ENCODE data around the gene CD1E. TPM values are rescaled to one million over a fixed set of nuclear protein-coding genes. Genes with fewer than 3 reads are reported as not detected.

CD1E gene
- 1 to 10 TPM in 1 of 2 donors, under 1 TPM in 1; 0.16 to 2.2 TPM for polyA plus RNA-seq

GRCh38 chr1:158353303-158354075 is at the start of gene CD1E:
Gene CD1E, plus strand, starts transcription at chr1:158353894. Its CDS starts 95 bp downstream, at chr1:158353989.
- Histone ChIP-seq H3K27ac (ENCODE audit: low read depth in 2 of 2, low read length in 1 of 2) (no peak within 1 kb of the TSS), H3K36me3 (ENCODE audit: control insufficient read depth in 2 of 2, insufficient read depth in 2 of 2, low read length in 1 of 2) (no peaks in the 10 kb centered on the region), H3K9me3 (ENCODE audit: control insufficient read depth in 2 of 2, insufficient read depth in 1 of 2, low read depth in 1 of 2, low read length in 1 of 2) (no peaks in the 10 kb centered on the region), H3K27me3 (ENCODE audit: control insufficient read depth in 1 of 2, insufficient read depth in 2 of 2, low read length in 2 of 2) (no peaks in the 10 kb centered on the region), H3K4me1 (ENCODE audit: control insufficient read depth in 2 of 2, insufficient read depth in 2 of 2, low read length in 1 of 2) (no peaks in the 10 kb centered on the region), H3K4me3 (ENCODE audit: low read depth in 1 of 2, low read length in 2 of 2) (no peak within 1 kb of the TSS)
- WGBS, 2 donors, result 35 to 39% methylated on average over 6 of the region's 6 CpGs

DNA sequence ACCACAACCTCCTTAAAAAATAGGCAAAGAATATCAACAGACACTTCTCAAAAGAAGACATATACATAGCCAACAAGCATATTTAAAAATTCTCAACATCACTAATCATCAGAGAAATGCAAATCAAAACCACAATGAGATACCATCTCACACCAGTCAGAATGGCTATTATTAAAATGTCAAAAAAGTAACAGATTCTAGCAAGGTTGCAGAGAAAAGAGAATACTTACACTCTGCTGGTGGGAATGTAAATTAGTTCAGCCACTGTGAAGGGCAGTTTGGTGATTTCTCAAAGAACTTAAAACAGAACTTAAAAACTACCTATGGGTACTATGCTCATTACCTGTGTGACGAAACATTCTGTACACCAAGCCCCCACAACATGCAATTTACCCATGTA is 43.1 kb upstream of the CD1E start:
- no peaks in the 10 kb centered on the region for H3K9me3 ChIP-seq (ENCODE audit: control insufficient read depth in 2 of 2, insufficient read depth in 1 of 2, low read depth in 1 of 2, low read length in 1 of 2)
- H3K27me3 ChIP-seq (ENCODE audit: control insufficient read depth in 1 of 2, insufficient read depth in 2 of 2, low read length in 2 of 2), result no peaks in the 10 kb centered on the region
- no peak overlapping the region for H3K4me3 ChIP-seq (ENCODE audit: low read depth in 1 of 2, low read length in 2 of 2)
- 77 to 85% methylated on average over 1 of the region's 1 CpG for WGBS, 2 donors
- H3K4me1 ChIP-seq (ENCODE audit: control insufficient read depth in 2 of 2, insufficient read depth in 2 of 2, low read length in 1 of 2), result no peaks in the 10 kb centered on the region
- no peak overlapping the region for H3K27ac ChIP-seq (ENCODE audit: low read depth in 2 of 2, low read length in 1 of 2)
- no peaks in the 10 kb centered on the region for H3K36me3 ChIP-seq (ENCODE audit: control insufficient read depth in 2 of 2, insufficient read depth in 2 of 2, low read length in 1 of 2)

- Histone ChIP-seq H3K27me3 (ENCODE audit: control insufficient read depth in 1 of 2, insufficient read depth in 2 of 2, low read length in 2 of 2) (no peaks in the 10 kb centered on the region), H3K4me1 (ENCODE audit: control insufficient read depth in 2 of 2, insufficient read depth in 2 of 2, low read length in 1 of 2) (no peaks in the 10 kb centered on the region), H3K36me3 (ENCODE audit: control insufficient read depth in 2 of 2, insufficient read depth in 2 of 2, low read length in 1 of 2) (no peaks in the 10 kb centered on the region), H3K27ac (ENCODE audit: low read depth in 2 of 2, low read length in 1 of 2) (no peak overlapping the region), H3K9me3 (ENCODE audit: control insufficient read depth in 2 of 2, insufficient read depth in 1 of 2, low read depth in 1 of 2, low read length in 1 of 2) (no peaks in the 10 kb centered on the region), H3K4me3 (ENCODE audit: low read depth in 1 of 2, low read length in 2 of 2) (no peak overlapping the region)
- WGBS, 2 donors, result 54 to 72% methylated on average over 2 of the region's 2 CpGs
These were observed 42.6 kb upstream of the CD1E start for GRCh38 chr1:158311066-158311465.

DNA sequence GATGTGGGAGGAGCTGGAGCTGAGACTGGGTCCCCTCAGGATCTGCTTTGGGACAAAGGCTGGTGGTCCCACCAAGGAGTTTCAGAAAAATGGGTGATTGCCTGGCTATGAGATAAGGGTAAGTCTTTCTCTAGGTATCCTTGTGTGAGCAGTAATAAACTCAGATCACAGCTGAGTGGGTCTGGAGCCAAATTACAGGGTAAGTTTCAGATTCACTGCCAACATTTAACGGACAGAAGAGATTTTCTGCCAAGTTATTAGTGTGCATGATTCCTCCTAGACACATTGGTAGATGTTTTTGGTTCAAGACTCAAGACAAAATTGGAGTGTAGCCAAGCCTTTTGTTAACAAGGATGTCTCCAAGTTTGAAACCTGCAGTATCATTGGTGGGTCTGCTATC is 29.8 kb upstream of the CD1E start:
- H3K9me3 ChIP-seq (ENCODE audit: control insufficient read depth in 2 of 2, insufficient read depth in 1 of 2, low read depth in 1 of 2, low read length in 1 of 2), result no peaks in the 10 kb centered on the region
- H3K4me1 ChIP-seq (ENCODE audit: control insufficient read depth in 2 of 2, insufficient read depth in 2 of 2, low read length in 1 of 2), result no peaks in the 10 kb centered on the region
- H3K27ac ChIP-seq (ENCODE audit: low read depth in 2 of 2, low read length in 1 of 2), result no peak overlapping the region
- no peak overlapping the region for H3K4me3 ChIP-seq (ENCODE audit: low read depth in 1 of 2, low read length in 2 of 2)
- no peaks in the 10 kb centered on the region for H3K36me3 ChIP-seq (ENCODE audit: control insufficient read depth in 2 of 2, insufficient read depth in 2 of 2, low read length in 1 of 2)
- WGBS, 2 donors, result 56 to 65% methylated on average over 1 of the region's 1 CpG
- H3K27me3 ChIP-seq (ENCODE audit: control insufficient read depth in 1 of 2, insufficient read depth in 2 of 2, low read length in 2 of 2), result no peaks in the 10 kb centered on the region

DNA sequence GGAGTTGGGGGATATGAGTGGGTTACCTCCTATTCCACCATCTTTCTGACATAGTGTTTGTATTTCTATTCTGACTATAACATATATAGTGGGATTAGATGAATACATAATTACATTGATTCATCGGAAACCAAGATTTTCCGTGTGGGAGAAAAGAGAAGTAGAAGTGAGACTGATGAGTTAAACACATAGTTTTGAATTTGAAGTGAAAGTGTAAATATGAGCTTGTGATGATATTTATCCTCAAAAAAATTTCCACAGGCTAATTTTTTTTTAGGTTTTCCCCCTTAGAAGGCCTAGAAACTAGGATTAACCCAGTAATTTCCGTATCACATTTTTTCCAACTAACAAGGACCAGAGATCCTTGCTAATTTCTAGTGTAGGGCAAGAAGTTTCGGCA is 29.3 kb upstream of the CD1E start:
- Histone ChIP-seq H3K36me3 (ENCODE audit: control insufficient read depth in 2 of 2, insufficient read depth in 2 of 2, low read length in 1 of 2) (no peaks in the 10 kb centered on the region), H3K4me1 (ENCODE audit: control insufficient read depth in 2 of 2, insufficient read depth in 2 of 2, low read length in 1 of 2) (no peaks in the 10 kb centered on the region), H3K9me3 (ENCODE audit: control insufficient read depth in 2 of 2, insufficient read depth in 1 of 2, low read depth in 1 of 2, low read length in 1 of 2) (no peaks in the 10 kb centered on the region), H3K4me3 (ENCODE audit: low read depth in 1 of 2, low read length in 2 of 2) (no peak overlapping the region), H3K27me3 (ENCODE audit: control insufficient read depth in 1 of 2, insufficient read depth in 2 of 2, low read length in 2 of 2) (no peaks in the 10 kb centered on the region), H3K27ac (ENCODE audit: low read depth in 2 of 2, low read length in 1 of 2) (no peak overlapping the region)
- WGBS, 2 donors, result 78 to 84% methylated on average over 4 of the region's 4 CpGs

DNA sequence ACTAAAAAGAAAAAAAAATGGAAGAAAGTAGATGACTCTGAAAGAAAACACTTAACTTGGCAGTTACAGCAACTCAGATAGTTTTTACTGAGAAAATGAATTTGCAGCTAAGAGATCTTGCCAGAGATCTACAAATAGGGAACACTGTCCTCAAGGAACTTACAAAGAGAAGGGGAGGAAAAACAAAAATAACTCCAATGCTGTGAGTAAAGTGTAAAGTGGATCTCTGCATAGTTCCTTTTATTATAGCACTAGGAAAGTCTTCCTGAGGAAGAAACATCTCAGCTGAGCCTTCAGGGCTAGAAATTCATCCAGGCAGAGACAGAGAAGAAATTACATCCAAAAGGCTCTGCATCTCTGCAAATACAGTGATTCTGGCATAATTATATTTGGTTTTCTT is 26.2 kb upstream of the CD1E start:
- no peaks in the 10 kb centered on the region for H3K9me3 ChIP-seq (ENCODE audit: control insufficient read depth in 2 of 2, insufficient read depth in 1 of 2, low read depth in 1 of 2, low read length in 1 of 2)
- no peak overlapping the region for H3K4me3 ChIP-seq (ENCODE audit: low read depth in 1 of 2, low read length in 2 of 2)
- no peaks in the 10 kb centered on the region for H3K4me1 ChIP-seq (ENCODE audit: control insufficient read depth in 2 of 2, insufficient read depth in 2 of 2, low read length in 1 of 2)
- H3K27ac ChIP-seq (ENCODE audit: low read depth in 2 of 2, low read length in 1 of 2), result no peak overlapping the region
- H3K36me3 ChIP-seq (ENCODE audit: control insufficient read depth in 2 of 2, insufficient read depth in 2 of 2, low read length in 1 of 2), result no peaks in the 10 kb centered on the region
- H3K27me3 ChIP-seq (ENCODE audit: control insufficient read depth in 1 of 2, insufficient read depth in 2 of 2, low read length in 2 of 2), result no peaks in the 10 kb centered on the region

DNA sequence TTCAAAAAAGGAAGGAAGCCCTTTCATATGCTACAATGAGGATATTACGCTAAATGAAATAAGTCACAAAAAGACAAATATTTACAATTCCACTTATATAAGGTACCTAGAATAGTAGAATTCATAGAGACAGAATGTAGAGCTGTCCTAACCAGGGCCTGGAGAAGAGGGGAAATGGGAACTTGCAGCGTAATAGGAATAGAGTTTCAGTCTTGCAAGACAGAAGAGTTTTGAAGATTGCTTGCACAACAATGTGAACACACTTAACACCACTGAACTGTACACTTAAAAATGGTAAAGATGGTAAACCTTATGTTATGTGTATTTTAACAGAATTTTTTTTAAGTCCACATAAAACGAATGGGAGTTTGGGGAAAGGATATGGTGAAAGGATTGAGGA is 25.3 kb upstream of the CD1E start:
- Histone ChIP-seq H3K27ac (ENCODE audit: low read depth in 2 of 2, low read length in 1 of 2) (no peak overlapping the region), H3K4me3 (ENCODE audit: low read depth in 1 of 2, low read length in 2 of 2) (no peak overlapping the region), H3K36me3 (ENCODE audit: control insufficient read depth in 2 of 2, insufficient read depth in 2 of 2, low read length in 1 of 2) (no peaks in the 10 kb centered on the region), H3K4me1 (ENCODE audit: control insufficient read depth in 2 of 2, insufficient read depth in 2 of 2, low read length in 1 of 2) (no peaks in the 10 kb centered on the region), H3K9me3 (ENCODE audit: control insufficient read depth in 2 of 2, insufficient read depth in 1 of 2, low read depth in 1 of 2, low read length in 1 of 2) (no peaks in the 10 kb centered on the region), H3K27me3 (ENCODE audit: control insufficient read depth in 1 of 2, insufficient read depth in 2 of 2, low read length in 2 of 2) (no peaks in the 10 kb centered on the region)
- WGBS, 2 donors, result 81 to 82% methylated on average over 3 of the region's 3 CpGs

DNA sequence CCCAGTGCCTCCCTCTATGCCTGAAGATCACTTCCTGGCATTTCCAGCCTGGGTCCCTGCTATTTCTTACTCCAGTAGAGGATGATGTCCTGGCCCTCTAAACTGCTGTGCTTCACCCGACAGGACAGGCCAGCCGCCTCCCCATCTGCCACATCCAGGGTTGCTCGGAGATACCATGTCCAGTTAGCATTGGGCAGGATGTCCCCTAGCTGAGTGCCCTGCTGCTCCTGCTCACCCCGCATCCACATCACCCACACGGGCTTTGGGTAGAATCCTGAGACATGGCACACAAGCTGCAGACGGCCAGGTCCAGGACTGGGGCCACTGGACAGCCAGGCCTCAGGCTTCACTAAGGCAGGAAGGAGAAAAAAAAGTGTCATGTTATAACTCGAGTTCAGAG is 24.4 kb upstream of the CD1E start:
- 82 to 86% methylated on average over 7 of the region's 7 CpGs for WGBS, 2 donors
- Histone ChIP-seq H3K27ac (ENCODE audit: low read depth in 2 of 2, low read length in 1 of 2) (no peak overlapping the region), H3K36me3 (ENCODE audit: control insufficient read depth in 2 of 2, insufficient read depth in 2 of 2, low read length in 1 of 2) (no peaks in the 10 kb centered on the region), H3K4me3 (ENCODE audit: low read depth in 1 of 2, low read length in 2 of 2) (no peak overlapping the region), H3K4me1 (ENCODE audit: control insufficient read depth in 2 of 2, insufficient read depth in 2 of 2, low read length in 1 of 2) (no peaks in the 10 kb centered on the region), H3K9me3 (ENCODE audit: control insufficient read depth in 2 of 2, insufficient read depth in 1 of 2, low read depth in 1 of 2, low read length in 1 of 2) (no peaks in the 10 kb centered on the region), H3K27me3 (ENCODE audit: control insufficient read depth in 1 of 2, insufficient read depth in 2 of 2, low read length in 2 of 2) (no peaks in the 10 kb centered on the region)

DNA sequence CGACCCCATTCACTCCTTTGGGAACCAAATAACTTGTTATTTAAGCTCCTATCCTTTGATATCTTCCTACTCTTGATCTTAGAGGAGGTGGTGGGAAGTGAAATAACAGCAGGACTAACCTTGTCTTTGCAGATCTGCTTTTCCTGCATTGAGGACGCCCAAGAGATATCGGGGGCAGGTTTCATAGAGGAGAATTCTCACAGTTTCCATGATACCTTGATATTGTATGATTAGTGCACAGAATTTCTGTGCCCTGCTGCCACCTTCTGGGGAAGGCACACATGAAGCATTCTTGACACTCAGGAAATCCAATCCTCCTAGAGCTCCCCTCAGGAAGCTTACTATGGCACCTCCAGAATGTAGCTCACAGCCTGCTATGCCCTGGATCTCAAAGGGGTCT is 24.0 kb upstream of the CD1E start:
- H3K4me3 ChIP-seq (ENCODE audit: low read depth in 1 of 2, low read length in 2 of 2), result no peak overlapping the region
- no peaks in the 10 kb centered on the region for H3K9me3 ChIP-seq (ENCODE audit: control insufficient read depth in 2 of 2, insufficient read depth in 1 of 2, low read depth in 1 of 2, low read length in 1 of 2)
- no peaks in the 10 kb centered on the region for H3K4me1 ChIP-seq (ENCODE audit: control insufficient read depth in 2 of 2, insufficient read depth in 2 of 2, low read length in 1 of 2)
- H3K36me3 ChIP-seq (ENCODE audit: control insufficient read depth in 2 of 2, insufficient read depth in 2 of 2, low read length in 1 of 2), result no peaks in the 10 kb centered on the region
- no peak overlapping the region for H3K27ac ChIP-seq (ENCODE audit: low read depth in 2 of 2, low read length in 1 of 2)
- 67 to 75% methylated on average over 3 of the region's 3 CpGs for WGBS, 2 donors
- no peaks in the 10 kb centered on the region for H3K27me3 ChIP-seq (ENCODE audit: control insufficient read depth in 1 of 2, insufficient read depth in 2 of 2, low read length in 2 of 2)

GRCh38 chr1:158330391-158331105 is 23.1 kb upstream of the CD1E start:
- no peaks in the 10 kb centered on the region for H3K9me3 ChIP-seq (ENCODE audit: control insufficient read depth in 2 of 2, insufficient read depth in 1 of 2, low read depth in 1 of 2, low read length in 1 of 2)
- 74% methylated on average over 11 of the region's 11 CpGs for WGBS, 2 donors
- no peaks in the 10 kb centered on the region for H3K4me1 ChIP-seq (ENCODE audit: control insufficient read depth in 2 of 2, insufficient read depth in 2 of 2, low read length in 1 of 2)
- no peaks in the 10 kb centered on the region for H3K36me3 ChIP-seq (ENCODE audit: control insufficient read depth in 2 of 2, insufficient read depth in 2 of 2, low read length in 1 of 2)
- no peak overlapping the region for H3K27ac ChIP-seq (ENCODE audit: low read depth in 2 of 2, low read length in 1 of 2)
- no peaks in the 10 kb centered on the region for H3K27me3 ChIP-seq (ENCODE audit: control insufficient read depth in 1 of 2, insufficient read depth in 2 of 2, low read length in 2 of 2)
- H3K4me3 ChIP-seq (ENCODE audit: low read depth in 1 of 2, low read length in 2 of 2), result no peak overlapping the region
